GM04504 (cell line): ENCODE measurements around the gene VPS18.

Experiments used
- DNase-seq: peaks from one replicate; pipeline ENCODE4 v3.0.0-alpha.2; 2012; ENCODE audit warnings: low read depth

Gene VPS18

GRCh38 chr15:40938536-40938870 lies 44.3 kb downstream of the VPS18 start:
- no peak for DNase-seq

GRCh38 chr15:40940296-40940801 lies 46.1 kb downstream of the VPS18 start:
- no peak for DNase-seq

GRCh38 chr15:40941068-40941527 lies 46.8 kb downstream of the VPS18 start:
- no peak for DNase-seq

GRCh38 chr15:40941528-40942336 lies 47.5 kb downstream of the VPS18 start:
- peak; percentile 58 for DNase-seq

GRCh38 chr15:40942337-40942854 lies 48.1 kb downstream of the VPS18 start:
- no peak for DNase-seq

GRCh38 chr15:40942878-40943277 lies 48.6 kb downstream of the VPS18 start:
- no peak for DNase-seq

GRCh38 chr15:40943764-40944365 lies 49.6 kb downstream of the VPS18 start:
- no peak for DNase-seq

GRCh38 chr15:40944510-40945296 lies 50.5 kb downstream of the VPS18 start:
- DNase-seq, result no peak

- DNase-seq, result no peak
Measured at GRCh38 chr15:40948706-40949473, 54.6 kb downstream of the VPS18 start.

GRCh38 chr15:40949756-40950207 lies 55.5 kb downstream of the VPS18 start:
- DNase-seq, result no peak

- no peak for DNase-seq
Measured at GRCh38 chr15:40951764-40952163, 57.5 kb downstream of the VPS18 start.

- no peak for DNase-seq
Measured at GRCh38 chr15:40952301-40952900, 58.2 kb downstream of the VPS18 start.

- peak; percentile 93 for DNase-seq
Measured at GRCh38 chr15:40952901-40953712, 58.9 kb downstream of the VPS18 start, which contains the start of gene CHAC1. Gene CHAC1 (plus strand): TSS chr15:40953471. CDS start chr15:40953584, 113 bp downstream.
